ENCODE data around the gene MED15. TPM values are rescaled to one million over a fixed set of nuclear protein-coding genes. Genes with fewer than 3 reads are reported as not detected.
A peak's percentile ranks its signal among the peaks of the same experiment; 100 is the strongest.

The MED15 gene
- total RNA-seq, 2 experiments from 2014 or later: 227 to 233 TPM

DNA sequence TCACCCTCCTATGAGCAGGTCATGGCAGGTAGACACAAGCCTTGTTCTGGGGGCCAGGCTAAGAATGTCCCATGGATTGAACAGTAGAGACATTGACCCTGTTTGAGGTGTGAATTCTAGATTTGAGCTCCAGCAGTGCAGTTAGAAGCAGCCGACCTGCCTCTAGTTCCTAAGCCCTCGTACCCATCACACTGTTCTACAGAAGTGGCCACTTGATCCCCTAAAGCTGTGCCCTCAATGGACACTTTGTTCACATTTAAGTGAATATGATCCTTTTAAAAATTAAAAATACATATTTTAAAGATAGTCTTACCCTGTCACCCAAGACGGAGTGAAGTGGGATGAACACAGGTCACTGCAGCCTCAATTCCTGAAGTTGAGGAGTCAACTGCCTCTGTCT lies 122.0 kb downstream of the MED15 start:
- H3K27me3 Mint-ChIP-seq: peaks cover 17% of the 10 kb centered on the region
- POLR2A ChIA-PET: no interaction called here
- H3K27ac Mint-ChIP-seq: no peak overlapping the region
- no peak overlapping the region for H3K4me3 Mint-ChIP-seq
- H3K36me3 Mint-ChIP-seq: no peaks in the 10 kb centered on the region
- no peaks in the 10 kb centered on the region for H3K9me3 Mint-ChIP-seq
- H3K4me1 Mint-ChIP-seq: no peaks in the 10 kb centered on the region
- ATAC-seq (ENCODE audit: low read depth) (no peak), DNase-seq (no peak)

DNA sequence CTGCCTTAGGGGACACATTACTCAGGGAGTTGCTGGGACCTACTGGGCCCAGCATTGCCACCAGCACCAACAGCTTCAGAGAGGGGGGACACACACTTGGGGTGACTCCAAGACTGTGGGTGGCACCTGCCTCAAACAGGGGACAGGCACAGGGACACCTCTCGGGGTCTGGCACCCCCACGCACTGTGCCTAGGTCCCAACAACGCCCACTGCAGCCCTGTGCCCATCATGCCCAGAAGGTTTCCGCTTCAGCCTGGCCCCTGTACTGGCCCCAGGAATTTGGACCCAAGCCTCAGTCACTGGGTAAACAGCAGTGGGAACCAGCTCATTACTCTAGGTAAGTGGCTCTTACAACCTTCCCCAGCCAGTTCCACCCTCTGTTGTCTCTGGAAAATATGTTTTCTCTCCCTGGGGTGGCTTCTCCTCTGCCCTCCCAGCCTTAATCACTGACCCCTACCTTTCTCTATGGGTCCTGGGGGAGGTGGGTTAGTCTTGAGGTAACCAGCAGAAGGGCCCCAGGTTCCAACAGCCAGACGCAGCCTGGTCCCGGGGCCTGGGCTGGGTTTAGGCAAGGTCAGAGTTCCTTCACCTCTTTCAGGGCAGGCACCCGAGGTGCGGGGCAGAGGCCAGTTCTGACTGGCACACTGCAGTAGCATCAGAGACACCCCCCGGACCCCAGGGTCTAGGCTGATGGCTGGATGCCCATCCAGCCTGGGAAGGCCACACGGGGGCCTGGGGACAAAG lies 123.6 kb downstream of the MED15 start:
- H3K4me3 Mint-ChIP-seq: no peak overlapping the region
- DNase-seq: no peak
- no peak overlapping the region for H3K27ac Mint-ChIP-seq
- H3K27me3 Mint-ChIP-seq: peaks cover 17% of the 10 kb centered on the region
- H3K4me1 Mint-ChIP-seq: peaks cover 2% of the 10 kb centered on the region
- ATAC-seq (ENCODE audit: low read depth): no peak
- no peaks in the 10 kb centered on the region for H3K36me3 Mint-ChIP-seq
- H3K9me3 Mint-ChIP-seq: no peaks in the 10 kb centered on the region
- POLR2A ChIA-PET: no interaction called here

DNA sequence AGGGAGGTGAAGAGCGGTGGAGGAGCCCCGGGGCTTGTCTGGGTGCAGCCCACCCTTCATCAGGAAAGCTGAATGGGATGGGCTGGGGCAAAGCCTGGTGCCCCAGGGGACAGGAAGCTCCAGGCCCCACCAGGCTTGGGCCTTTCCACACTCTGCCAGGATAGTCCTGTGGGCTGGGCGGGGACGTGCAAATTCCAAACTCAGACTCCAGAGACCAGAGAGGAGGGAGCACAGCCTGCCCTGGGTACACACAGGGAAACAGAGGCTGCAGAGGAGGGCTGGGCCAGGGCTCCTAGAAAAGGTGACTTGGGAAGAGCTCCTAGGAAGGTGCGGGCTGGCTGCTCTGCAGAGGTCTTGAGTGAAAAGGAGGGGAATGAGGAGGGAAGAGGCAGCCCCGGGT lies 124.7 kb downstream of the MED15 start:
- Mint-ChIP-seq H3K36me3 (no peaks in the 10 kb centered on the region), H3K4me3 (no peak overlapping the region), H3K9me3 (no peaks in the 10 kb centered on the region), H3K4me1 (peaks cover 2% of the 10 kb centered on the region), H3K27ac (peak overlapping the region; percentile 42), H3K27me3 (peaks cover 14% of the 10 kb centered on the region)
- ATAC-seq (ENCODE audit: low read depth) (no peak), DNase-seq (no peak)
- POLR2A ChIA-PET: no interaction called here

DNA sequence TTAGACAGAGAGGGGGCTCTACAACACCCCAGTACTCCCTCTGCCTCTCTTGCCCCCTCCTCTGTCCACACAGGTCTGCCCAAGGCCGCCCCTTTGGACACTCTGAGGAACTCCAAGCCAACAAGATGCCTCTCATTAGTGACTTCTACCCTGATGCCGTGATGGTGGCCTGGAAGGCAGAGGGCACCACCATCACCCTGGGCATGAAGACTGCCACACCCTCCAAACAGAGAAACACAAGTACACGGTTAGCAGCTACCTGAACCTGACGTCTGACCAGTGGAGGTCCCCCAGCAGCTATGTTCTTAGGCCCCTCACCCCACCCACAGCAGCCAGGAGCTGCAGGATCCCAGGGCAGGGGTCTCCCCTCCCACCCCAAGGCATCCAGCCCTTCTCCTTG lies 125.1 kb downstream of the MED15 start:
- ATAC-seq (ENCODE audit: low read depth) (no peak), DNase-seq (no peak)
- POLR2A ChIA-PET: no interaction called here
- H3K4me1 Mint-ChIP-seq: peaks cover 2% of the 10 kb centered on the region
- H3K27me3 Mint-ChIP-seq: peaks cover 13% of the 10 kb centered on the region
- H3K9me3 Mint-ChIP-seq: no peaks in the 10 kb centered on the region
- no peak overlapping the region for H3K27ac Mint-ChIP-seq
- no peaks in the 10 kb centered on the region for H3K36me3 Mint-ChIP-seq
- no peak overlapping the region for H3K4me3 Mint-ChIP-seq

DNA sequence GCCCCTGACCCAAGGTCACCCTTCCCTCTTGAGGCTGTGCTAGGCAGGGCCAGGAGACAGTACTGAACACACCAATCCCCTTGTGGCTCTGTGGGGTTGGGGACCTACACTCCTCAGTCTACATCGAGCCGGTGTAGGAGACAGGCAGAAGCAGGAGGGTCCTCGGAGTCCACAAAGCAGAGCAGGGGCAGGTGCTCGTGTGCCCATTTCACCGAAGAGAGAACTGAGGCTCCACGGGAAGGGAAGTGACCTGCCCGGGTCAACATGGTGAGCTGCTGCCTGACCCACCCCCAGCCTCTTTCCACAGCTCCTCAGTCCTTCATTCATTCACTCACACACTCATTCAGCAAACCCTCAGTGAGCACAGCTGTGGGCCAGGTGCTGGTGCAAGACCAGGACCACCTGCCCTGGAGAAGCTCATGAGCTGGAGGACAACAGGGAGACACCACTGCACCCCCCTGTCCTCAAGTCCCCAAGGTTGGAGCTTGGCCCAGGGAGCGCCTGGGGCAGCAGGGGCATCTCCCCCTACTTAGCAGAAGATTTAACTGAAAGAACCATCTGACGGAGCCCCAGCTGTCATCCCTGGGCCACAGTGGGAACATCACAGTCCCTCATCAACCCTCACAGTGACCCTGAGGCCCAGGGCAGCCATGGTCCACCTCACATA lies 127.3 kb downstream of the MED15 start:
- ATAC-seq (ENCODE audit: low read depth) (no peak), DNase-seq (no peak)
- no peak overlapping the region for H3K4me3 Mint-ChIP-seq
- H3K27ac Mint-ChIP-seq: no peak overlapping the region
- POLR2A ChIA-PET: no interaction called here
- H3K9me3 Mint-ChIP-seq: no peaks in the 10 kb centered on the region
- H3K27me3 Mint-ChIP-seq: peaks cover 13% of the 10 kb centered on the region
- no peaks in the 10 kb centered on the region for H3K36me3 Mint-ChIP-seq
- H3K4me1 Mint-ChIP-seq: peaks cover 2% of the 10 kb centered on the region

DNA sequence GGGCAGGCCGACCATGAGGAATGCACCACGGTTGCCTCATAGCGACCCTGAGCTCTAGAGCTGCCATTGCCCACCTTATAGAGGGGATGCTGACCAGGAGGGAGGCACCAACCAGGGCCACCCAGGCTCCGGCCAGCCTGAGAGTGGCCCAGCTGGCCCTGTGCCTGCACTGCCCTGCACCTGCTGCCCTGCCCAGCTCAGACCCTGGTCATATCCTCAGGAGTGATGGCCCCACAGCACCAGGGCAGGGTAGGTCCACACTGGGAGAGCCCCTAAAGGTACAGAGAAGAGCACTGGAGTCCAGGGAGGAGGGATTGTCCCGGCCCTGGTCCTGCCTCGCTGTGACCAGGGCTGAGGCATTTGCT lies 127.8 kb downstream of the MED15 start:
- Mint-ChIP-seq H3K27me3 (peaks cover 13% of the 10 kb centered on the region), H3K4me3 (no peak overlapping the region), H3K27ac (peak overlapping the region; percentile 47), H3K36me3 (no peaks in the 10 kb centered on the region), H3K9me3 (no peaks in the 10 kb centered on the region), H3K4me1 (peaks cover 2% of the 10 kb centered on the region)
- ATAC-seq (ENCODE audit: low read depth): no peak
- DNase-seq: no peak
- POLR2A ChIA-PET: no interaction called here

DNA sequence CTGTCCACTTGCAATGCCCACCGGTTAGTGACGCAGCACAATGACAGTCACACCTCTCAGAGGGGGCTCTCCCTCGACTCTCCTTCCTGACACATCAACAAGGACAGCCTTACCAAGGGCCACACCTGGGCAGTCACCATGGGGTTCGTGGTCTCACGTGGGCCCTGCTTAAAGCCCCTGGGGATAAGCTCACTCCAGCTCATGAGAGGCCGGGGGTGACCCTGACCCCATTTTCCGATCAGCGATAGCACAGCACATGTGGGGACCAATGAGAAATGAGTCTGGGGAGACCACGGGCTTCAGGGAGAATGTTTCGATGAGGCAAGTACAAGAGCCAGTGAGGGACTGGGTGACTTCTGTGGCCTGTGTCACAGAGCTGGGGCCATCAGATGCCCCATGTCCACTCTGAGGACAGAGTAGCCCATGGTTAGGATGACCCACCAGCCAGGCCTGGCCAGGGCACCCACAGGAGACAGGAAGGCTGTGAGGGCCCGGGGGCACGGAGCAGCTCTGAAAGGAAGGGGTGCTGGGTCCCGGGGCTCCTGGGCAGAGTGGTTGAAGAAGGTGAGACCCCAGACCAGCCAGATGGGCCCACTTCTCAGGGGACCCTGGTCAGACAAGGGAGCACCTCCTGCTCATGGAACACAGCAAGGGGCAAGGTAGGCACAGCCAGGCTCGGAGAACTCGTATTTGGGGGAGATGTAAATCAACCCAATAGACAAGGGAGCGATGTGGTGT lies 128.8 kb downstream of the MED15 start:
- ATAC-seq (ENCODE audit: low read depth): no peak
- Mint-ChIP-seq H3K9me3 (no peaks in the 10 kb centered on the region), H3K27me3 (peaks cover 13% of the 10 kb centered on the region), H3K4me3 (no peak overlapping the region), H3K36me3 (no peaks in the 10 kb centered on the region), H3K4me1 (peaks cover 2% of the 10 kb centered on the region), H3K27ac (no peak overlapping the region)
- DNase-seq: no peak
- POLR2A ChIA-PET: interaction anchor here (0.6 kb wide), 1 partner anchor 237 kb away, joined by 3 read pairs; no protein-coding TSS in a partner anchor

DNA sequence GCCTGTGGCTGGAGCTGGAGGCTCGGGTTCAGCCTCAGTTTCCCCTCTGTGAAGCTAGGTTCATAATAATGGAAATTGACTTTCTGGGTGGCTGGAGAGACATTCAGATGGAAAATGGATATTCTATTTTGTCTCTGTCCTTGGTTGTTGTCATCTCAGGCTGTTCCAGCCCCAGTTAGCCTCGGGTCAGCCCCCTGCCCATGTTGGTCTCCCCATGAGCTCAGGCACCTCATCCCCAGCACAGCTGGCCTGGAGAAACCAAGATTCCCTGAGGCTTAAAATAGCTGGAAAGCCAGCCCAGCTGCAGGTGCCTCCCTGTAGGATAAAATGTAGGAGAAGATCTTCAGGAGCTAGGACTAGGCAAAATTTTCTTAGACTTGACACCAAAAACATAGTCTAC lies 129.5 kb downstream of the MED15 start:
- H3K27me3 Mint-ChIP-seq: peaks cover 7% of the 10 kb centered on the region
- H3K36me3 Mint-ChIP-seq: no peaks in the 10 kb centered on the region
- DNase-seq (no peak), ATAC-seq (ENCODE audit: low read depth) (no peak)
- POLR2A ChIA-PET: no interaction called here
- H3K27ac Mint-ChIP-seq: no peak overlapping the region
- no peak overlapping the region for H3K4me3 Mint-ChIP-seq
- peaks cover 2% of the 10 kb centered on the region for H3K4me1 Mint-ChIP-seq
- no peaks in the 10 kb centered on the region for H3K9me3 Mint-ChIP-seq

Other genes with a start within 250 kb of the MED15 start
- gene RTN4R, start 239.3 kb upstream of the MED15 start, total RNA-seq: 1 to 10 TPM; 5.7 to 6.1 TPM
- gene DGCR6L, start 187.6 kb upstream of the MED15 start, total RNA-seq: 10 to 100 TPM; 39.7 to 45.7 TPM
- 10 to 100 TPM; 10.7 to 13.3 TPM for gene ZNF74, start 113.5 kb upstream of the MED15 start, total RNA-seq
- 1 to 10 TPM; 1.5 to 1.7 TPM for gene SCARF2, start 69.8 kb upstream of the MED15 start, total RNA-seq
- gene KLHL22, start 11.8 kb upstream of the MED15 start, total RNA-seq: 10 to 100 TPM; 31.7 to 37.3 TPM

Measured in activated naive CD8-positive, alpha-beta T cell treated with anti-CD3 and anti-CD28 coated beads, Interleukin-2, amount 10 ng/mL, durations not matched to agents 7 days and 5 days (primary cell).